HAP-1 (cell line): ENCODE results near the gene SLC6A3.
"Not testable (repeated sequence)": the region's sequence is repeated elsewhere in the genome, so short reads cannot be mapped to it uniquely, and the experiment has no call there.

Experiments used
- DNase-seq, 2 experiments: peaks; one replicate each; pipeline ENCODE4 v3.0.0-alpha.2; 2016 to 2020; ENCODE audit warnings: low spot score in 2 of 2
- H3K27me3 ChIP-seq: fragments of 250-450 bp; sonication (Bioruptor Pico); 2 replicates; pipeline ENCODE4 v1.5.1; 2020; ENCODE audit warnings: low read depth, mild to moderate bottlenecking, moderate library complexity
- H3K36me3 ChIP-seq: fragments of 250-450 bp; sonication (Bioruptor Pico); replicated peaks from 2 replicates; pipeline ENCODE4 v1.5.1; 2020; ENCODE audit warnings: mild to moderate bottlenecking
- H3K4me1 ChIP-seq: fragments of 250-450 bp; sonication (Bioruptor Pico); 2 replicates; pipeline ENCODE4 v1.5.1; 2020; ENCODE audit warnings: mild to moderate bottlenecking
- H3K4me3 ChIP-seq: fragments of 250-450 bp; sonication (Bioruptor Pico); 2 replicates; pipeline ENCODE4 v1.5.1; 2020; ENCODE audit warnings: mild to moderate bottlenecking, moderate library complexity
- H3K9me3 ChIP-seq: fragments of 250-450 bp; sonication (Bioruptor Pico); 2 replicates; pipeline ENCODE4 v1.5.1; 2020; ENCODE audit warnings: mild to moderate bottlenecking, moderate library complexity
- in situ Hi-C: fragments of 300-500 bp; cut with MboI; formaldehyde crosslinking; loops from 3 replicates; pipeline ENCODE4 v1.14.3; 2020; ENCODE audit warnings: low sequenced_read_pairs, inconsistent platforms, mixed read lengths

Gene SLC6A3

GRCh38 chr5:1378866-1379659, 66.2 kb downstream of the SLC6A3 start:
- Histone ChIP-seq H3K4me1 (peaks cover 3% of the 10 kb centered on the region), H3K36me3 (no peaks in the 10 kb centered on the region), H3K27me3 (no peaks in the 10 kb centered on the region), H3K9me3 (peaks cover 9% of the 10 kb centered on the region; the same call in 1 of the 2 replicates), H3K4me3 (no peak overlapping the region)
- in situ Hi-C loops, result no loop called here
- DNase-seq, result peak in 1 of 2 experiments; percentile 3

GRCh38 chr5:1378096-1378495, 67.1 kb downstream of the SLC6A3 start:
- peaks cover 3% of the 10 kb centered on the region for H3K4me1 ChIP-seq
- peaks cover 9% of the 10 kb centered on the region; the same call in 1 of the 2 replicates for H3K9me3 ChIP-seq
- no peak overlapping the region for H3K4me3 ChIP-seq
- DNase-seq, result peak in 1 of 2 experiments; percentile 2
- H3K36me3 ChIP-seq, result no peaks in the 10 kb centered on the region
- in situ Hi-C loops, result no loop called here
- H3K27me3 ChIP-seq, result no peaks in the 10 kb centered on the region

DNA sequence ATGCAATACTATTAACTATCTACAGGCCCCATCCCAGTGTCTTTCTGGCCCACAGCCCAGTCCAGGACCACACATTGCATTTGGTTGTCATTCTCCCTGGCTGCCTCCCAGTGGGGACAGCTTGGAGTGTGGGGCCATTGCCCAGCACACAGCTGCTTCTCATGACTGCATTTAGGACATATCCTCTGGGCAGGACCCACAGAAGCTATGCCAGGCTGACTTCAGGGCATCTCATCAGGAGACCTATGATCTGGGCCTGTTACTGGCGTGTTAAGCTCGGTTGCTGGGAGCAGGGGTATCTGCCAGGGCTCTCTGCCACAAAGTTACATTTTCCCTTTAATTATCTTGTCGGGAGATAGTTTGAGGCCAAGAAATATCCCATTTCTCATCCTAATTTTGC, 68.3 kb downstream of the SLC6A3 start:
- H3K36me3 ChIP-seq, result no peaks in the 10 kb centered on the region
- DNase-seq, result no peak
- no peaks in the 10 kb centered on the region for H3K27me3 ChIP-seq
- H3K4me3 ChIP-seq, result no peak overlapping the region
- peaks cover 3% of the 10 kb centered on the region for H3K4me1 ChIP-seq
- in situ Hi-C loops, result no loop called here
- H3K9me3 ChIP-seq, result peaks cover 9% of the 10 kb centered on the region; the same call in 1 of the 2 replicates

DNA sequence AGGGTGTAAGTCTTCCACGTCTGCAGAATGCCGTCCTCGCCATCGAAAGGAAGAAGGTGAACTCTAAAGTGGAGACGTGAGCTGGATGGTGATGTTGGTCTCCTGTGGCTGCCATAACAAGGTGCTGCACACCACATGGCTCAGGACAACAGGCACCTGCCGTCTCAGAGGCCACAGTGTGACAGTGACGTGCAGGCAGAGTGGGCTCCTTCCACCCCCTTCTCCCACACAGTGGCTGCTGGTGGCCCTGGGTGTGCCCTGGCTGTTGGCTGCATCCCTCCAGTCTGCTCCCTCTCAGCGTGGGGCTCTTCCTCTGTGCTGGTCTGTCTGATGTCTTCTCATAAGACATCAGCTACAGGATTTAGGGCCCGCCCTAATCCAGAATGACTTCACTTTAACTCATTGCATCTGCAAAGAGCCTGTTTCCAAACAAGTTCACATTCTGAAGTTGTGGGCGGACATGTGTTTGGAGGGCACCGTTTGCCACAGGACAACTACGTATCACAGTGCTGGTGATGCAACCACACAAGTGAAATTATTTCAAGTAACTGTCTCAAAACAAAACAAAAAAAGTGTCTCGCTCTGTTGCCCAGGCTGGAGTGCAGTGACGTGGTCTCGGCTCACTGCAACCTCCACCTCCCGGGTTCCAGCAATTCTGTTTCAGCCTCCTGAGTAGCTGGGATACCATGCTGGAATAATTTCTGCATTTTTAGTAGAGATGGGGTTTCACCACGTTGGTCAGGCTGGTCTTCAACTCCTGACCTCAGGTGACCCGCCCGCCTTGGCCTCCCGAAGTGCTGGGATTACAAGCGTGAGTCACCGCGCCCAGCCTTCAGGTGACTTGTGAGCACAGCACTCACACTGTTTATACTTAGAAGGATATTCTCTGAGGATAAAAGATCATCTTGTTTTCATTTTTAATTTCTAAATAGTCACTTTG, 69.1 kb downstream of the SLC6A3 start:
- H3K36me3 ChIP-seq, result no peaks in the 10 kb centered on the region
- peaks cover 9% of the 10 kb centered on the region; the same call in 1 of the 2 replicates for H3K9me3 ChIP-seq
- H3K27me3 ChIP-seq, result no peaks in the 10 kb centered on the region
- DNase-seq, result peak in 1 of 2 experiments; percentile 5
- no peak overlapping the region for H3K4me3 ChIP-seq
- peaks cover 3% of the 10 kb centered on the region for H3K4me1 ChIP-seq
- in situ Hi-C loops, result no loop called here

- in situ Hi-C loops, result no loop called here
- Histone ChIP-seq H3K4me1 (no peaks in the 10 kb centered on the region), H3K36me3 (no peaks in the 10 kb centered on the region), H3K27me3 (no peaks in the 10 kb centered on the region), H3K9me3 (peaks cover 5% of the 10 kb centered on the region; the same call in 1 of the 2 replicates), H3K4me3 (no peak overlapping the region)
- no peak for DNase-seq
Measured at GRCh38 chr5:1374679-1375055, 70.6 kb downstream of the SLC6A3 start.

GRCh38 chr5:1374030-1374678, 71.1 kb downstream of the SLC6A3 start:
- no peak for DNase-seq

DNA sequence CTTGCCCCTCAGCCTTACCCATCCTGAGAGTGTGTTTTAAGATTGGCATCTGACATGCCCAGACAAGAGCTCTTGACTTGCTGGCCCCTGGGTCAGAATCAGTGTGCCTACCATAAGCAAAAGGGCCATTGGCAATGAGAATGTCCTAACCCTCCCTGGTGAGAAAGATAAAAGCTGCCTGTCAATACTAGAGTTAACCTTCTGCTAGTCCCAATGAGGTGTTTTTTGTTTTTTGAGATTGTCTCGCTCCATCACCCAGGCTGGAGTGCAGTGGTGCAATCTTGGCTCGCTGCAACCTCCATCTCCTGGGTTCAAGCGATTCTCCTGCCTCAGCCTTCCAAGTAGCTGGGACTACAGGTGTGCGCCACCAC, 73.3 kb downstream of the SLC6A3 start:
- DNase-seq, H3K4me3 ChIP-seq, H3K27me3 ChIP-seq, H3K9me3 ChIP-seq, in situ Hi-C loops, H3K4me1 ChIP-seq, H3K36me3 ChIP-seq: not testable (repeated sequence)

More at GRCh38 chr5:1374030-1374678, 71.1 kb downstream of the SLC6A3 start:
- no peak overlapping the region for H3K4me3 ChIP-seq
- H3K9me3 ChIP-seq, result peaks cover 2% of the 10 kb centered on the region; the same call in 1 of the 2 replicates
- no peaks in the 10 kb centered on the region for H3K36me3 ChIP-seq
- in situ Hi-C loops, result no loop called here
- H3K4me1 ChIP-seq, result no peaks in the 10 kb centered on the region
- no peaks in the 10 kb centered on the region for H3K27me3 ChIP-seq

GRCh38 chr5:1371218-1371971, 73.8 kb downstream of the SLC6A3 start:
- H3K4me3 ChIP-seq, result no peak overlapping the region
- no peaks in the 10 kb centered on the region for H3K27me3 ChIP-seq
- H3K36me3 ChIP-seq, result no peaks in the 10 kb centered on the region
- no peaks in the 10 kb centered on the region for H3K9me3 ChIP-seq
- no peaks in the 10 kb centered on the region for H3K4me1 ChIP-seq
- in situ Hi-C loops, result no loop called here
- DNase-seq, result no peak

DNA sequence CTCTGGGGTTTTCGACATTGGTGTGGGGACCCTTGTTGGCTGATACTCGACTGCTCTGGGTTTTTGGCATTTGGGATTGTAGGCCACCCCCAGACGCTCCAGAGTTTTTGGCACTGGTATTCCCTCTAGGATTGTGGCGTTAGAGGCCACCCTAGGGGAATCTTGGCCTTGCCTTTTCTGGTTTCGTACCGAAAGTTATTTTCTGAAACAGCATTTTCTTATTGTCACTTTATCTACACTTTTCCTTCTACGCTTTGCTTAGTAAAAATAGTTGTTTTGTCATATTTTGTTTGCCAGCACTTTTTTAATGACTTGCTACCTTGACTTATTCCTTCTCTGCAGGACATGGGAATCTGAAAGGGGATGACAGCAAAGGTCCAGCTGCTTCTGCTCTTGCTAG, 75.2 kb downstream of the SLC6A3 start:
- no peaks in the 10 kb centered on the region for H3K27me3 ChIP-seq
- H3K9me3 ChIP-seq, result no peaks in the 10 kb centered on the region
- in situ Hi-C loops, result no loop called here
- no peak overlapping the region for H3K4me3 ChIP-seq
- H3K4me1 ChIP-seq, result no peaks in the 10 kb centered on the region
- no peaks in the 10 kb centered on the region for H3K36me3 ChIP-seq
- DNase-seq, result no peak

DNA sequence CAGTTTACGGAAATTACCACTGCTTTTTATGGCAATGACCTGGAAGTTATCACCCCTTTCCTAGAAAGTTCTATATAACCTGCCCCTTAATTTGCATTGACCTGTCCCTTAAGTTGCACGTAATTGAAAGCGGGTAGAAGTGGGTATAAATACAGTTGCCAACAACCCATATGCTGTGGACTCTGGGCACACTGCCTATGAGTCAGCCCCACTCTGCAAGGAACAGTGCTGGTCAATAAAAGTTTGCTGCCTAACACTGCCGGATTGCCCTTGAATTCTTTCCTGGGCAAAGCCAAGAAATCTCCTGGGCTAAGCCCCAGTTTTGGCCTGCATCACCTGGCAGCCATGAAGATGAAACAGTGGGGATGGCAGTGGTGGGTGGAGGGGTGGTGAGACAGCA, 76.5 kb downstream of the SLC6A3 start:
- Histone ChIP-seq H3K4me3 (no peak overlapping the region), H3K36me3 (no peaks in the 10 kb centered on the region), H3K27me3 (peaks cover 9% of the 10 kb centered on the region), H3K4me1 (no peaks in the 10 kb centered on the region), H3K9me3 (no peaks in the 10 kb centered on the region)
- in situ Hi-C loops, result no loop called here
- DNase-seq, result no peak

GRCh38 chr5:1368236-1368635, 77.0 kb downstream of the SLC6A3 start:
- in situ Hi-C loops, result no loop called here
- Histone ChIP-seq H3K36me3 (no peaks in the 10 kb centered on the region), H3K9me3 (no peaks in the 10 kb centered on the region), H3K4me1 (no peaks in the 10 kb centered on the region), H3K27me3 (peaks cover 14% of the 10 kb centered on the region), H3K4me3 (no peak overlapping the region)
- DNase-seq, result no peak

GRCh38 chr5:1367149-1367548, 78.1 kb downstream of the SLC6A3 start:
- Histone ChIP-seq H3K4me1 (no peaks in the 10 kb centered on the region), H3K36me3 (no peaks in the 10 kb centered on the region), H3K27me3 (peaks cover 20% of the 10 kb centered on the region), H3K4me3 (no peak overlapping the region), H3K9me3 (no peaks in the 10 kb centered on the region)
- no peak for DNase-seq
- in situ Hi-C loops, result no loop called here

DNA sequence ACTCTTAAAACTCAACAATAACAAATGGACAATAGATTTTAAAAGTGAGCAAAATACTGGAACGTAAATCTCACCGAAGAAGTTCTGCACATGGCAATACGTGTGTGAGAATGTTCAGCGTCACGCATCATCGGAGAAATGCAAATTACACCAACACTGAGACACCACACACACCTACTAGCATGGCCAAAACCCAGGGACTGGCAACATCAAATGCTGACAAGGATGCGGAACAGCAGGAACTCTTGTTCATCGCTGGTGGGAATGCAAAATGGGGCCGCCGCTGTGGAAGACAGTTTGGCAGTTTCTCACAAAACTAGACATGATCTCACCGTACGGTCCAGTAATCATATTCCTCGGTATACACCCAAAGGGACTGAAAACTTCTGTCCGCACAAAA, 78.7 kb downstream of the SLC6A3 start:
- Histone ChIP-seq H3K4me1 (no peaks in the 10 kb centered on the region), H3K4me3 (no peak overlapping the region), H3K27me3 (peaks cover 20% of the 10 kb centered on the region), H3K36me3 (no peaks in the 10 kb centered on the region), H3K9me3 (no peaks in the 10 kb centered on the region)
- DNase-seq, result no peak
- in situ Hi-C loops, result no loop called here
